IPS DF 6.9 (cell line): ENCODE data around the gene ICAM3.

Experiments
- DNase-seq: peaks from one replicate; pipeline ENCODE4 v3.0.0-alpha.2; 2013; ENCODE audit warnings: low read depth, low spot score
- H3K27ac ChIP-seq: one replicate; pipeline ENCODE4 v1.5.1; 2013; ENCODE audit warnings: low read length, control low read depth
- H3K27me3 ChIP-seq: 2 replicates; pipeline ENCODE4 v1.6.1; 2013; ENCODE audit warnings: mild to moderate bottlenecking, low read length; ENCODE audit not compliant: control insufficient read depth, insufficient read depth
- H3K36me3 ChIP-seq: 2 replicates; pipeline ENCODE4 v1.6.1; 2013; ENCODE audit warnings: low read length; ENCODE audit not compliant: control insufficient read depth, insufficient read depth
- H3K4me1 ChIP-seq: 2 replicates; pipeline ENCODE4 v1.6.1; 2013; ENCODE audit warnings: low read length; ENCODE audit not compliant: control insufficient read depth, insufficient read depth
- H3K4me3 ChIP-seq: 2 replicates; pipeline ENCODE4 v1.5.1; 2013; ENCODE audit warnings: mild to moderate bottlenecking, low read length
- H3K9me3 ChIP-seq: 2 replicates; pipeline ENCODE4 v1.6.1; 2013; ENCODE audit warnings: low read length, inconsistent platforms; ENCODE audit not compliant: control insufficient read depth, insufficient read depth
- WGBS: extraction: QIAGEN DNeasy Blood & Tissue Kit; methylation state at CpG from one replicate; pipeline ENCODE4 v1.1.7; 2013; ENCODE audit warnings: mixed read lengths, missing lambda C conversion rate; ENCODE audit not compliant: insufficient read length, insufficient coverage; 5-methylcytosine and 5-hydroxymethylcytosine counted together

Gene ICAM3

GRCh38 chr19:10295847-10296591, 43.4 kb downstream of the ICAM3 start:
- H3K27me3 ChIP-seq = peaks cover 45% of the 10 kb centered on the region

GRCh38 chr19:10295305-10295846, 44.0 kb downstream of the ICAM3 start:
- Histone ChIP-seq H3K27me3 (peaks cover 51% of the 10 kb centered on the region), H3K4me3 (peak overlapping the region; percentile 29; the same call in 1 of the 2 replicates), H3K9me3 (no peaks in the 10 kb centered on the region), H3K36me3 (no peaks in the 10 kb centered on the region), H3K4me1 (peaks cover 4% of the 10 kb centered on the region; the same call in 1 of the 2 replicates), H3K27ac (no peak overlapping the region)
- no CpG with 5 or more reads among the region's 48 CpGs for WGBS
- DNase-seq = no peak

More at GRCh38 chr19:10295847-10296591, 43.4 kb downstream of the ICAM3 start:
- no peak for DNase-seq
- H3K4me3 ChIP-seq = peak overlapping the region; percentile 29; the same call in 1 of the 2 replicates
- H3K9me3 ChIP-seq = no peaks in the 10 kb centered on the region
- no CpG with 5 or more reads among the region's 58 CpGs for WGBS
- H3K36me3 ChIP-seq = no peaks in the 10 kb centered on the region
- H3K27ac ChIP-seq = no peak overlapping the region
- H3K4me1 ChIP-seq = peaks cover 4% of the 10 kb centered on the region; the same call in 1 of the 2 replicates

- H3K4me3 ChIP-seq = no peak overlapping the region
- no CpG with 5 or more reads among the region's 25 CpGs for WGBS
- H3K27ac ChIP-seq = no peak overlapping the region
- no peaks in the 10 kb centered on the region for H3K36me3 ChIP-seq
- H3K9me3 ChIP-seq = no peaks in the 10 kb centered on the region
- H3K4me1 ChIP-seq = peaks cover 4% of the 10 kb centered on the region; the same call in 1 of the 2 replicates
- DNase-seq = no peak
- H3K27me3 ChIP-seq = peaks cover 56% of the 10 kb centered on the region
Measured at GRCh38 chr19:10294368-10294697, 45.1 kb downstream of the ICAM3 start.

DNA sequence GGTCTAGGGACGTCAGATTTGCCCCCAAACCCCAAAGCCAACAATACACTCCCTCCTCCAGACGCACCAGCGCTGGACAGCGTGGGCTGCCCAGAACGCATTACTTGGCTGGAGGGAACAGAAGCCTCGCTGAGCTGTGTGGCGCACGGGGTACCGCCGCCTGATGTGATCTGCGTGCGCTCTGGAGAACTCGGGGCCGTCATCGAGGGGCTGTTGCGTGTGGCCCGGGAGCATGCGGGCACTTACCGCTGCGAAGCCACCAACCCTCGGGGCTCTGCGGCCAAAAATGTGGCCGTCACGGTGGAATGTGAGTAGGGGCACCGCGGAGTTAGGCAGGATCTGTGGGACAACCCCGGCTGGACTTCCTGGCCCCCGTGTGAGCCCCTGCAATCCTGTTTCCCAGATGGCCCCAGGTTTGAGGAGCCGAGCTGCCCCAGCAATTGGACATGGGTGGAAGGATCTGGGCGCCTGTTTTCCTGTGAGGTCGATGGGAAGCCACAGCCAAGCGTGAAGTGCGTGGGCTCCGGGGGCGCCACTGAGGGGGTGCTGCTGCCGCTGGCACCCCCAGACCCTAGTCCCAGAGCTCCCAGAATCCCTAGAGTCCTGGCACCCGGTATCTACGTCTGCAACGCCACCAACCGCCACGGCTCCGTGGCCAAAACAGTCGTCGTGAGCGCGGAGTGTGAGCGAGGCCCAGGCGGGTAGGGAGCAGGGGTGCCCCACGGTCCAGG, 45.6 kb downstream of the ICAM3 start:
- DNase-seq = no peak
- no peak overlapping the region for H3K4me3 ChIP-seq
- peaks cover 56% of the 10 kb centered on the region for H3K27me3 ChIP-seq
- no CpG with 5 or more reads among the region's 49 CpGs for WGBS
- peaks cover 4% of the 10 kb centered on the region; the same call in 1 of the 2 replicates for H3K4me1 ChIP-seq
- no peaks in the 10 kb centered on the region for H3K36me3 ChIP-seq
- no peak overlapping the region for H3K27ac ChIP-seq
- no peaks in the 10 kb centered on the region for H3K9me3 ChIP-seq

DNA sequence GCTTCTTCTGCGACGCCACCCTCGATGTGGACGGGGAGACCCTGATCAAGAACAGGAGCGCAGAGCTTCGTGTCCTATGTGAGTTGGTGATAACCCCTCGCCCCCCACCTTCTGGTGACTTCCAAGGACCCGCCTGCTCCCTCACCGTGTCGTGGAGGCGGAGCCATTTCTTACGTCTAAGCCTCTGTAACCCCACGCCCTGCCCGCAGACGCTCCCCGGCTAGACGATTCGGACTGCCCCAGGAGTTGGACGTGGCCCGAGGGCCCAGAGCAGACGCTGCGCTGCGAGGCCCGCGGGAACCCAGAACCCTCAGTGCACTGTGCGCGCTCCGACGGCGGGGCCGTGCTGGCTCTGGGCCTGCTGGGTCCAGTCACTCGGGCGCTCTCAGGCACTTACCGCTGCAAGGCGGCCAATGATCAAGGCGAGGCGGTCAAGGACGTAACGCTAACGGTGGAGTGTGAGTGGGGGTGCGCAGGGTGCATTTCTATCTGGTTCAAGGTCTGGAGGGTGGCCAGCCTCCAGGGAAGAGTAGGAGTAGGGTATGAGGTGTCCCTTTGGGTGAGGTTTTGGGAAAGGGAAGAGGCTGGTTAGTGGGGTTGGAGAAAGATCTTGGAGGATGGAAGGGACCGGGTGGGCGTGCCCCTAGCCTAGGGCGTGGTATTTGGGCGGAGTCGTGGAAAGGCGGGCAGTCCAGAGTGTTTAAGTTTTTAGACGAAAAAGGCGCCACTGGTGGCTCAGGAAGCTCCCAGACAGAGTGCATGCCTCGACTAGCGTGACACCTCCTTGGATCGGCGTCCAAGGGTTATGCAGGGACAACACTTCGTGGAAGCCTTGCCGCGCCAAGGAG, 46.4 kb downstream of the ICAM3 start:
- peaks cover 58% of the 10 kb centered on the region for H3K27me3 ChIP-seq
- H3K36me3 ChIP-seq = no peaks in the 10 kb centered on the region
- no peaks in the 10 kb centered on the region for H3K9me3 ChIP-seq
- no CpG with 5 or more reads among the region's 56 CpGs for WGBS
- peak overlapping the region; percentile 13; the same call in 1 of the 2 replicates for H3K4me3 ChIP-seq
- DNase-seq = no peak
- peaks cover 4% of the 10 kb centered on the region; the same call in 1 of the 2 replicates for H3K4me1 ChIP-seq
- no peak overlapping the region for H3K27ac ChIP-seq

DNA sequence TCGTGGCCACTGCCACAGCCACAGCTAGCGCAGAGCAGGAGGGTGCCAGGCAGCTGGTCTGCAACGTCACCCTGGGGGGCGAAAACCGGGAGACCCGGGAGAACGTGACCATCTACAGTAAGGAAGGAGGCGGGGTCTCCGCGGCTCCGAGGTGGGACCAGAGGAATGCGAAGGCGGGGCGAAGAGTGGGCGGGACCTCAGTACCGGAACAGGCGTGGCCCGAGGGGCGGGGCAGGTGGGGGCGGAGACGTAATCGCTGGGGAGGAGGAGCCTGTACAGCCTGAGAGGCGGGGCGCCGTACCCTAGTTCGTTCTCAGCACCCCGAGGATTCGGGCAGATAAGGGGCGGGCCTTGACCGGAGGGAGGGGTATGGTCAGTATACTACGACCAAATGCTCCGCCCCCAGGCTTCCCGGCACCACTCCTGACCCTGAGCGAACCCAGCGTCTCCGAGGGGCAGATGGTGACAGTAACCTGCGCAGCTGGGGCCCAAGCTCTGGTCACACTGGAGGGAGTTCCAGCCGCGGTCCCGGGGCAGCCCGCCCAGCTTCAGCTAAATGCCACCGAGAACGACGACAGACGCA, 47.1 kb downstream of the ICAM3 start:
- WGBS = no CpG with 5 or more reads among the region's 45 CpGs
- no peaks in the 10 kb centered on the region for H3K9me3 ChIP-seq
- no peak for DNase-seq
- H3K27me3 ChIP-seq = peaks cover 65% of the 10 kb centered on the region
- peak overlapping the region; percentile 27; the same call in 1 of the 2 replicates for H3K4me3 ChIP-seq
- H3K36me3 ChIP-seq = no peaks in the 10 kb centered on the region; the same call in 1 of the 2 replicates
- H3K4me1 ChIP-seq = peaks cover 6% of the 10 kb centered on the region
- H3K27ac ChIP-seq = no peak overlapping the region

- DNase-seq = no peak
- Histone ChIP-seq H3K27ac (no peak overlapping the region), H3K9me3 (no peaks in the 10 kb centered on the region), H3K27me3 (peaks cover 65% of the 10 kb centered on the region), H3K4me1 (peaks cover 7% of the 10 kb centered on the region), H3K4me3 (peak overlapping the region; percentile 27), H3K36me3 (no peaks in the 10 kb centered on the region; the same call in 1 of the 2 replicates)
- no CpG with 5 or more reads among the region's 49 CpGs for WGBS
Measured at GRCh38 chr19:10291554-10292205, 47.7 kb downstream of the ICAM3 start.

DNA sequence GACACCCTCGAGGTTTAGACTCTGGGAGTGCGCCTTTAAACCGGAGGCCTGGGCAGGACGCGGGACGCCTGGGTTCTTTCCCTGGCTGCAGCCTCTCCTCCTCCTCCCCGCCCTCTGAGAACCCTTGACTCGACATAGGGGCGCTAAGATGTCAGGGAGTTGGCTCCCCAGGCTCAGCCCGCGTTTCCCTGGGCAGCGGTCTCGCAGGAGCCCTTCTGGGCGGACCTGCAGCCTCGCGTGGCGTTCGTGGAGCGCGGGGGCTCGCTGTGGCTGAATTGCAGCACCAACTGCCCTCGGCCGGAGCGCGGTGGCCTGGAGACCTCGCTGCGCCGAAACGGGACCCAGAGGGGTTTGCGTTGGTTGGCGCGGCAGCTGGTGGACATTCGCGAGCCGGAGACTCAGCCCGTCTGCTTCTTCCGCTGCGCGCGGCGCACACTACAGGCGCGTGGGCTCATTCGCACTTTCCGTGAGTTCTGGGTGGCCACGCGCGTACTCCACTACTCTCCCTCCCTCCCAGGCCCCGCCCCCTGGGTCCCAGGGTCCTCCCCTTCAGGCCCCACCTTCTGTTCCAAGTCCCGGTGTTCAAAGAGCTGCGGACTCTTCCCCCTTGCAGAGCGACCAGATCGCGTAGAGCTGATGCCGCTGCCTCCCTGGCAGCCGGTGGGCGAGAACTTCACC, 48.4 kb downstream of the ICAM3 start:
- peak overlapping the region; percentile 27 for H3K4me3 ChIP-seq
- WGBS = no CpG with 5 or more reads among the region's 57 CpGs
- H3K9me3 ChIP-seq = no peaks in the 10 kb centered on the region
- H3K4me1 ChIP-seq = peaks cover 7% of the 10 kb centered on the region
- no peak for DNase-seq
- H3K36me3 ChIP-seq = no peaks in the 10 kb centered on the region; the same call in 1 of the 2 replicates
- H3K27me3 ChIP-seq = peaks cover 65% of the 10 kb centered on the region
- no peak overlapping the region for H3K27ac ChIP-seq

- WGBS = no CpG with 5 or more reads among the region's 30 CpGs
Measured at GRCh38 chr19:10290357-10290875, 49.0 kb downstream of the ICAM3 start.

More at GRCh38 chr19:10290357-10290875, 49.0 kb downstream of the ICAM3 start:
- H3K27ac ChIP-seq = no peak overlapping the region
- DNase-seq = no peak
- no peaks in the 10 kb centered on the region for H3K9me3 ChIP-seq
- H3K27me3 ChIP-seq = peaks cover 59% of the 10 kb centered on the region
- H3K4me1 ChIP-seq = peaks cover 7% of the 10 kb centered on the region
- H3K4me3 ChIP-seq = peak overlapping the region; percentile 27; the same call in 1 of the 2 replicates
- no peaks in the 10 kb centered on the region; the same call in 1 of the 2 replicates for H3K36me3 ChIP-seq
